ENCODE data around the gene SYT17. TPM values are rescaled to one million over a fixed set of nuclear protein-coding genes. Genes with fewer than 3 reads are reported as not detected.

The SYT17 gene
- total and polyA plus RNA-seq, 7 donors = 0.08 to 0.58 (median 0.39) TPM

DNA sequence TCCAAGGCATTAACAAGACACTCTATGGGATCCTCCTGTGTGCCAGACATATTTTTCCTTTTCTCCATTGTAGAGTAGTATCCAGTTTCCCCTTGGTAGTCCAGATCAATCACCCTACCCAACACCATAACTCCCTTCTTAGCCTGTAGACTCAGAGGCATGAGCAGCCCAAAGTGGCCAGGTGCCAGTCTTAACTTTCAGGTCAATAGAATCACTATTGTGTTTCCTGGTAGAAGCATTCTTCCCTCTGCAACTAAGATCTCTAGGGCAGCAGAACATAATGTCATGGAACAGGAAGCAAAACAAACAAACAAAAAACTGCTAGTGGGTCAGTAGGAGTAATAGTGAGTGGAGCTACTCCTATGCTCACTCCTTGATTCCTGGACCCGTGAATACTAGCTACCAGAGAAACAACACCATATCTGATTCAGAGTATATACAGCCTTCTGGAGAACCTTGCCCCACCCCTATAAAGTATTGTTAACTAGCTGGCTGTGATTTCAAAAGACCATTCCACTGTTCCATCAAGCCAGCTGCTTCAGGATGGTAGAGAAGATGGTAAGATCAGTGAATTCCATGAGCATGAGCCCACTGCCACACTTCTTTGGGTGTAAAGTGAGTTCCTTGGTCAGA, 106.2 kb downstream of the SYT17 start:
- H3K4me3 ChIP-seq = no peak overlapping the region
- ATAC-seq (no peak), DNase-seq (no peak)
- intact Hi-C loops (cut with DNase I) = loop anchor here in 1 of 2 donors (1.0 kb wide), 1 partner anchor 28 kb away; no protein-coding TSS in a partner anchor
- 74 to 91% (median 81%) methylated on average over 1 of the region's 1 CpG for WGBS, 3 donors
- H3K9me3 ChIP-seq = no peaks in the 10 kb centered on the region
- no peaks in the 10 kb centered on the region for H3K36me3 ChIP-seq (ENCODE audit: insufficient read depth in 1 of 2, low read depth in 1 of 2)
- H3K27ac ChIP-seq = no peak overlapping the region
- peaks cover 0 to 2% (median 0%) of the 10 kb centered on the region in 3 donors for H3K27me3 ChIP-seq (ENCODE audit: insufficient read depth in 3 of 3, low read length in 2 of 3)
- H3K4me1 ChIP-seq = no peaks in the 10 kb centered on the region
- TF ChIP-seq, protein P1, sequence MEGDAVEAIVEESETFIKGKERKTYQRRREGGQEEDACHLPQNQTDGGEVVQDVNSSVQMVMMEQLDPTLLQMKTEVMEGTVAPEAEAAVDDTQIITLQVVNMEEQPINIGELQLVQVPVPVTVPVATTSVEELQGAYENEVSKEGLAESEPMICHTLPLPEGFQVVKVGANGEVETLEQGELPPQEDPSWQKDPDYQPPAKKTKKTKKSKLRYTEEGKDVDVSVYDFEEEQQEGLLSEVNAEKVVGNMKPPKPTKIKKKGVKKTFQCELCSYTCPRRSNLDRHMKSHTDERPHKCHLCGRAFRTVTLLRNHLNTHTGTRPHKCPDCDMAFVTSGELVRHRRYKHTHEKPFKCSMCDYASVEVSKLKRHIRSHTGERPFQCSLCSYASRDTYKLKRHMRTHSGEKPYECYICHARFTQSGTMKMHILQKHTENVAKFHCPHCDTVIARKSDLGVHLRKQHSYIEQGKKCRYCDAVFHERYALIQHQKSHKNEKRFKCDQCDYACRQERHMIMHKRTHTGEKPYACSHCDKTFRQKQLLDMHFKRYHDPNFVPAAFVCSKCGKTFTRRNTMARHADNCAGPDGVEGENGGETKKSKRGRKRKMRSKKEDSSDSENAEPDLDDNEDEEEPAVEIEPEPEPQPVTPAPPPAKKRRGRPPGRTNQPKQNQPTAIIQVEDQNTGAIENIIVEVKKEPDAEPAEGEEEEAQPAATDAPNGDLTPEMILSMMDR (IDR thresholded peaks at IDR 0.05) = no peak

DNA sequence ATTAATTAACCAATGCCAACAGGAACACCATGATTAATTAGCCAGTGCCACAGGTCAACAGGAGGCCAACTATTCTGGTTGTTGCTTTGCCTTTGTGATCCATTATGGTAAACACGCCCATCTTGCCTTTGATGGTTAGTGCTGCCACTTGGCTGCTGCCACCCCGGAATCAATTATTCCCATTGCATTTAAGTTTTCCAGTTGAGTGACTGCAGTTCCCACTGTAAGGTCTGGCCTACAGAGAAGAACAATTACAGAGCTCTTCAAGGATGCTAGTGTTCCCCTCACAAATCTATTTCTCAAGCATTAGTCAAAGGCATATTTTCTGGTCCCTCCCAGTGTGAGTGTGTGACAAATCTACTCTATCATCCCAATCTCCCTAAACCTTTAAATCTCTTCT, 110.4 kb downstream of the SYT17 start:
- ATAC-seq (no peak), DNase-seq (no peak)
- WGBS, 3 donors = 86 to 95% (median 88%) methylated on average over 2 of the region's 2 CpGs
- H3K36me3 ChIP-seq (ENCODE audit: insufficient read depth in 1 of 2, low read depth in 1 of 2) = no peaks in the 10 kb centered on the region
- H3K4me1 ChIP-seq = no peaks in the 10 kb centered on the region
- H3K4me3 ChIP-seq = no peak overlapping the region
- TF ChIP-seq, protein P1 (IDR thresholded peaks at IDR 0.05) = no peak
- no peak overlapping the region for H3K27ac ChIP-seq
- intact Hi-C loops (cut with DNase I) = no loop called here
- H3K27me3 ChIP-seq (ENCODE audit: insufficient read depth in 3 of 3, low read length in 2 of 3) = peaks cover 0 to 2% (median 0%) of the 10 kb centered on the region in 3 donors
- no peaks in the 10 kb centered on the region for H3K9me3 ChIP-seq

DNA sequence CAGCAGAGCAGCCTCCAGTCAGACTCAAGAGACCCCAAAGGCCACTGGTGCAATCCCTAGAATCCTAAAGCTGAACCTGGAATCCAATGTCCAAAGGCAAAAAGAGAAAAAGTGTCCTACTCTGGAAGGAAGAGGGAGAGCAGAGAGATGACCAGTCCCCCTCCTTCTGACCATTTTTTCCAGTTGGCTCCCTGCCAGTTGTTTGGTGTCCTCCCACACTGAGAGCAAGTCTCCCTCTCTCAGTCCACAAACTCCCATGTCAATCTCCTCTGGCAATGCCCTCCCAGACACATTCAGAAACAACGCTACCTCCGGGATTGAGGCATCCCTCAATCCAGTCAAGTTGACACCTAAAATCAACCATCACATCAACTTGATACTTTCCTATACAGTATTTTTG, 113.2 kb downstream of the SYT17 start:
- Histone ChIP-seq H3K4me1 (peaks cover 6% of the 10 kb centered on the region), H3K27ac (no peak overlapping the region), H3K36me3 (ENCODE audit: insufficient read depth in 1 of 2, low read depth in 1 of 2) (no peaks in the 10 kb centered on the region), H3K9me3 (no peaks in the 10 kb centered on the region), H3K27me3 (ENCODE audit: insufficient read depth in 3 of 3, low read length in 2 of 3) (peaks cover 0 to 2% (median 0%) of the 10 kb centered on the region in 3 donors), H3K4me3 (no peak overlapping the region)
- DNase-seq = no peak
- intact Hi-C loops (cut with DNase I) = no loop called here
- WGBS, 3 donors = 70 to 77% (median 71%) methylated on average over 2 of the region's 2 CpGs
- no peak for ATAC-seq
- TF ChIP-seq, protein P1 (IDR thresholded peaks at IDR 0.05) = no peak

DNA sequence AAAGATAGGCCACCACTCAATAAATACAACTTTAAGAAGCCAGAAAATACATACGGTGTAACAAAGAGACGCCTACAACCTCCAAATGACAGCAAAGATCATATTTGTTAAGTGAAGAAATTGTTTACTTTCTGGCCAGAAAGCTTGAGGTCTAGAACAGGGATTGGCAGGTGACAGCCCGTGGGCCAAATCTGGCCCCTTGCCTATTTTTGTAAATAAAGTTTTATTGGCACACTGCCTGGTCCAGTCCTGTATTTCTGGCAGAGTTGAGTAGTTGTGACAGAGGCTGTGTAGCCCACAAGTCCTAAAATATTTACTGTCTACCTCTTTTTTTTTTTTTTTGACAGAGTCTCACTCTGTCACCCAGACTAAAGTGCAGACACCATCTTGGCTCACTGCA, 114.1 kb downstream of the SYT17 start:
- H3K4me3 ChIP-seq = no peak overlapping the region
- 59 to 77% (median 69%) methylated on average over 3 of the region's 3 CpGs for WGBS, 3 donors
- TF ChIP-seq, protein P1 (IDR thresholded peaks at IDR 0.05) = no peak
- H3K27me3 ChIP-seq (ENCODE audit: insufficient read depth in 3 of 3, low read length in 2 of 3) = peaks cover 0 to 2% (median 0%) of the 10 kb centered on the region in 3 donors
- peaks cover 6% of the 10 kb centered on the region for H3K4me1 ChIP-seq
- H3K36me3 ChIP-seq (ENCODE audit: insufficient read depth in 1 of 2, low read depth in 1 of 2) = no peaks in the 10 kb centered on the region
- intact Hi-C loops (cut with DNase I) = no loop called here
- H3K9me3 ChIP-seq = no peaks in the 10 kb centered on the region
- no peak overlapping the region for H3K27ac ChIP-seq
- ATAC-seq = no peak
- no peak for DNase-seq

DNA sequence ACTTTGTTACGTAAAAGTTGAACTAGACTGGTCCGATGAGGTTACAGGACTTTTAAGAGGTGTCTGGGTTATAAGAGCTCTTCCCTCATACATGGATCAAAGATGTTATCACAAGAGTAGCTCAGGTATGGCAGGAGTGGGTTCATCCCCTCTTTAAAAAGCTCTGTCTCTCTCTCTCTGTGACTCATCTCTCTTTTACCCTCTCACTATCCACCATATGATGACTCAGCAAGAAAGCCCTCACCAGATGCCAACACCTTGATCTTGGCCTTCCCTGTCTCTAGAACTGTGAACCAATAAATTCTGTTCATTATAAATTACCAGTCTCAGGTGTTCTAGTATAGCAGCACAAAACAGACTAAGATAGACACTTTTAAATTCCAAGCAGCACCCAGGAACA, 115.6 kb downstream of the SYT17 start:
- ATAC-seq (no peak), DNase-seq (no peak)
- WGBS, 3 donors = 84 to 90% (median 90%) methylated on average over 2 of the region's 2 CpGs
- Histone ChIP-seq H3K9me3 (no peaks in the 10 kb centered on the region), H3K4me3 (no peak overlapping the region), H3K27ac (no peak overlapping the region), H3K4me1 (peaks cover 6% of the 10 kb centered on the region), H3K36me3 (ENCODE audit: insufficient read depth in 1 of 2, low read depth in 1 of 2) (no peaks in the 10 kb centered on the region), H3K27me3 (ENCODE audit: insufficient read depth in 3 of 3, low read length in 2 of 3) (no peaks in the 10 kb centered on the region)
- intact Hi-C loops (cut with DNase I) = no loop called here
- TF ChIP-seq, protein P1 (IDR thresholded peaks at IDR 0.05) = no peak

Data from psoas muscle (tissue), 8 donors.